ENCODE data around the gene LHFPL3. TPM values are rescaled to one million over a fixed set of nuclear protein-coding genes. Genes with fewer than 3 reads are reported as not detected.

LHFPL3 gene
- total RNA-seq, 1 experiment from 2014 or later, result not detected

- ChIA-PET POLR2A (ENCODE audit: low non-redundant PET) (no interaction called here), CTCF (no interaction called here)
- Histone ChIP-seq H3K36me3 (ENCODE audit: insufficient read depth, low read length, poor library complexity, severe bottlenecking) (no peaks in the 10 kb centered on the region), H3K4me1 (ENCODE audit: insufficient read depth, low read length, poor library complexity, severe bottlenecking) (no peaks in the 10 kb centered on the region), H3K4me3 (ENCODE audit: low read depth, low read length, poor library complexity, severe bottlenecking) (no peak overlapping the region), H3K27ac (ENCODE audit: low read depth, low read length, poor library complexity, severe bottlenecking) (no peak overlapping the region), H3K27me3 (replicated peaks; ENCODE audit: insufficient read depth, low read depth, low read length, poor library complexity) (peaks cover 19% of the 10 kb centered on the region), H3K9me3 (ENCODE audit: low read depth, low read length, poor library complexity, severe bottlenecking) (no peaks in the 10 kb centered on the region)
- DNase-seq (ENCODE audit: low spot score), result no peak
- TF ChIP-seq, protein P1, sequence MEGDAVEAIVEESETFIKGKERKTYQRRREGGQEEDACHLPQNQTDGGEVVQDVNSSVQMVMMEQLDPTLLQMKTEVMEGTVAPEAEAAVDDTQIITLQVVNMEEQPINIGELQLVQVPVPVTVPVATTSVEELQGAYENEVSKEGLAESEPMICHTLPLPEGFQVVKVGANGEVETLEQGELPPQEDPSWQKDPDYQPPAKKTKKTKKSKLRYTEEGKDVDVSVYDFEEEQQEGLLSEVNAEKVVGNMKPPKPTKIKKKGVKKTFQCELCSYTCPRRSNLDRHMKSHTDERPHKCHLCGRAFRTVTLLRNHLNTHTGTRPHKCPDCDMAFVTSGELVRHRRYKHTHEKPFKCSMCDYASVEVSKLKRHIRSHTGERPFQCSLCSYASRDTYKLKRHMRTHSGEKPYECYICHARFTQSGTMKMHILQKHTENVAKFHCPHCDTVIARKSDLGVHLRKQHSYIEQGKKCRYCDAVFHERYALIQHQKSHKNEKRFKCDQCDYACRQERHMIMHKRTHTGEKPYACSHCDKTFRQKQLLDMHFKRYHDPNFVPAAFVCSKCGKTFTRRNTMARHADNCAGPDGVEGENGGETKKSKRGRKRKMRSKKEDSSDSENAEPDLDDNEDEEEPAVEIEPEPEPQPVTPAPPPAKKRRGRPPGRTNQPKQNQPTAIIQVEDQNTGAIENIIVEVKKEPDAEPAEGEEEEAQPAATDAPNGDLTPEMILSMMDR (conservative IDR thresholded peaks at IDR 0.05; ENCODE audit: low read depth, low read length), result no peak
- no peak for TF ChIP-seq EZH2 (IDR thresholded peaks at IDR 0.05; ENCODE audit: borderline replicate concordance, low read depth, low read length, poor library complexity, severe bottlenecking)
- intact Hi-C loops (cut with micrococcal nuclease; ENCODE audit: unreplicated experiment), result no loop called here
- BruUV-seq (replicated peaks), result no TSS peak
Measured at GRCh38 chr7:104450861-104451260, 122.5 kb downstream of the LHFPL3 start.

- peaks cover 10% of the 10 kb centered on the region for H3K27me3 ChIP-seq (replicated peaks; ENCODE audit: insufficient read depth, low read depth, low read length, poor library complexity)
- no peaks in the 10 kb centered on the region for H3K36me3 ChIP-seq (ENCODE audit: insufficient read depth, low read length, poor library complexity, severe bottlenecking)
- POLR2A ChIA-PET (ENCODE audit: low non-redundant PET), result no interaction called here
- no peak overlapping the region for H3K4me3 ChIP-seq (ENCODE audit: low read depth, low read length, poor library complexity, severe bottlenecking)
- no peaks in the 10 kb centered on the region for H3K4me1 ChIP-seq (ENCODE audit: insufficient read depth, low read length, poor library complexity, severe bottlenecking)
- no peak for DNase-seq (ENCODE audit: low spot score)
- H3K27ac ChIP-seq (ENCODE audit: low read depth, low read length, poor library complexity, severe bottlenecking), result no peak overlapping the region
- BruUV-seq (replicated peaks), result no TSS peak
- H3K9me3 ChIP-seq (ENCODE audit: low read depth, low read length, poor library complexity, severe bottlenecking), result no peaks in the 10 kb centered on the region
- intact Hi-C loops (cut with micrococcal nuclease; ENCODE audit: unreplicated experiment), result no loop called here
- CTCF ChIA-PET, result no interaction called here
- TF ChIP-seq, protein P1 (conservative IDR thresholded peaks at IDR 0.05; ENCODE audit: low read depth, low read length), result no peak
- TF ChIP-seq EZH2 (IDR thresholded peaks at IDR 0.05; ENCODE audit: borderline replicate concordance, low read depth, low read length, poor library complexity, severe bottlenecking), result no peak
Measured at GRCh38 chr7:104453190-104453589, 124.8 kb downstream of the LHFPL3 start.

- TF ChIP-seq, protein P1 (conservative IDR thresholded peaks at IDR 0.05; ENCODE audit: low read depth, low read length), result no peak
- no peak for TF ChIP-seq EZH2 (IDR thresholded peaks at IDR 0.05; ENCODE audit: borderline replicate concordance, low read depth, low read length, poor library complexity, severe bottlenecking)
- CTCF ChIA-PET, result no interaction called here
- H3K36me3 ChIP-seq (ENCODE audit: insufficient read depth, low read length, poor library complexity, severe bottlenecking), result no peaks in the 10 kb centered on the region
- H3K27me3 ChIP-seq (replicated peaks; ENCODE audit: insufficient read depth, low read depth, low read length, poor library complexity), result no peaks in the 10 kb centered on the region
- no peak for DNase-seq (ENCODE audit: low spot score)
- intact Hi-C loops (cut with micrococcal nuclease; ENCODE audit: unreplicated experiment), result no loop called here
- H3K4me1 ChIP-seq (ENCODE audit: insufficient read depth, low read length, poor library complexity, severe bottlenecking), result no peaks in the 10 kb centered on the region
- no peak overlapping the region for H3K27ac ChIP-seq (ENCODE audit: low read depth, low read length, poor library complexity, severe bottlenecking)
- no peak overlapping the region for H3K4me3 ChIP-seq (ENCODE audit: low read depth, low read length, poor library complexity, severe bottlenecking)
- no TSS peak for BruUV-seq (replicated peaks)
- no peaks in the 10 kb centered on the region for H3K9me3 ChIP-seq (ENCODE audit: low read depth, low read length, poor library complexity, severe bottlenecking)
- POLR2A ChIA-PET (ENCODE audit: low non-redundant PET), result no interaction called here
Measured at GRCh38 chr7:104458875-104459274, 130.5 kb downstream of the LHFPL3 start.

Measured in A673 (cell line).